Activated CD4-positive, alpha-beta memory T cell treated with anti-CD3 and anti-CD28 coated beads, Interleukin-2, amount 10 ng/mL, durations not matched to agents 7 days and 5 days (primary cell): ENCODE data around the gene SLC25A34. TPM values are rescaled to one million over a fixed set of nuclear protein-coding genes. Genes with fewer than 3 reads are reported as not detected.

Source experiments
- CTCF ChIA-PET: fragments of 350-600 bp; sonication (Branson Sonifier 250); formaldehyde crosslinking; loops from one replicate; lab custom pipeline; 2021; ENCODE audit warnings: antibody characterized with exemption, inconsistent platforms; lab: Charles Lee
- POLR2A ChIA-PET: fragments of 350-600 bp; sonication (Branson Sonifier 250); formaldehyde crosslinking; loops from one replicate; lab custom pipeline; 2021; ENCODE audit warnings: antibody characterized with exemption; lab: Charles Lee
- DNase-seq: peaks from one replicate; pipeline ENCODE4 v3.0.0-alpha.2; 2020
- H3K27ac Mint-ChIP-seq: one replicate; pipeline ENCODE4 v1.8.0; 2021; ENCODE audit warnings: mild to moderate bottlenecking, mixed read lengths
- H3K27me3 Mint-ChIP-seq: one replicate; pipeline ENCODE4 v1.8.0; 2021; ENCODE audit warnings: mixed read lengths
- H3K36me3 Mint-ChIP-seq: one replicate; pipeline ENCODE4 v1.8.0; 2021; ENCODE audit warnings: low read depth, mixed read lengths
- H3K4me1 Mint-ChIP-seq: one replicate; pipeline ENCODE4 v1.8.0; 2021; ENCODE audit warnings: mixed read lengths
- H3K4me3 Mint-ChIP-seq: one replicate; pipeline ENCODE4 v1.8.0; 2021; ENCODE audit warnings: mild to moderate bottlenecking, mixed read lengths
- H3K9me3 Mint-ChIP-seq: one replicate; pipeline ENCODE4 v1.8.0; 2021; ENCODE audit warnings: mixed read lengths
- total RNA-seq, 2 experiments: library from RNA; stranded (reverse); gene quantifications; one replicate each; pipeline ENCODE4 v1.2.3, GENCODE V29; 2021

Gene SLC25A34
- total RNA-seq, 2 experiments from 2014 or later = 1.4 to 1.9 TPM

- Mint-ChIP-seq H3K27me3 (no peaks in the 10 kb centered on the region), H3K27ac (no peak overlapping the region), H3K4me3 (no peak overlapping the region), H3K9me3 (no peaks in the 10 kb centered on the region), H3K36me3 (peaks cover 6% of the 10 kb centered on the region), H3K4me1 (peaks cover 5% of the 10 kb centered on the region)
- CTCF ChIA-PET = interaction anchor here (1.3 kb wide), 1 partner anchor 146 kb away, joined by 3 read pairs; no protein-coding TSS in a partner anchor
- POLR2A ChIA-PET = interaction anchor here (0.6 kb wide), 2 partner anchors 122 to 624 kb away, joined by 3 read pairs; no protein-coding TSS in a partner anchor
- no peak for DNase-seq
These were observed 1.6 kb downstream of the SLC25A34 start for GRCh38 chr1:15737324-15738319.

- Mint-ChIP-seq H3K4me3 (no peak overlapping the region), H3K4me1 (peaks cover 5% of the 10 kb centered on the region), H3K9me3 (no peaks in the 10 kb centered on the region), H3K27ac (no peak overlapping the region), H3K27me3 (no peaks in the 10 kb centered on the region), H3K36me3 (no peaks in the 10 kb centered on the region)
- no peak for DNase-seq
- ChIA-PET CTCF (interaction anchor here (1.3 kb wide), 1 partner anchor 147 kb away, joined by 3 read pairs; no protein-coding TSS in a partner anchor), POLR2A (no interaction called here)
These were observed 2.5 kb downstream of the SLC25A34 start for GRCh38 chr1:15738416-15739113.

GRCh38 chr1:15739259-15739658, 3.2 kb downstream of the SLC25A34 start:
- no peaks in the 10 kb centered on the region for H3K36me3 Mint-ChIP-seq
- CTCF ChIA-PET = no interaction called here
- H3K4me1 Mint-ChIP-seq = peaks cover 5% of the 10 kb centered on the region
- H3K4me3 Mint-ChIP-seq = no peak overlapping the region
- POLR2A ChIA-PET = no interaction called here
- no peak for DNase-seq
- no peak overlapping the region for H3K27ac Mint-ChIP-seq
- H3K27me3 Mint-ChIP-seq = no peaks in the 10 kb centered on the region
- no peaks in the 10 kb centered on the region for H3K9me3 Mint-ChIP-seq

DNA sequence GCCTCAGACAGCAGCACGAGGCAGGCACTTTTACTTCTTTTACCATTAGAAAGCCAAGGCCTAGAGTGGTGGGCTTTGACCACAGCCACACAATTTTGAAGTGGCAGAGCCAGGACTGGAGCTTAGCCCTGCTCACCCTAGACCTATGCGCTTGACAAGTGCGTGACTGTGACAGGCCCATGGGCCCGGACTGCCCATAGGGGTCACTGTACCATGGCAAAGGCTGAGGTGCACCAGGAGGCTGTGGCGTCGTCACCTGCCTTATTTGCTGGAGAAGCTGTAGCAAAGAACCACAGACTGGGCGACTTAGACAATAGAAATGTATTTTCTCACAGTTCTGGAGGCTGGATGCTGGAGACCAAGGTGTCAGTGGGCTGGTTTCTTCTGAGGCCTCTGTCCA, 3.7 kb downstream of the SLC25A34 start:
- ChIA-PET CTCF (interaction anchor here (0.8 kb wide), 1 partner anchor 23 kb away, joined by 4 read pairs; no protein-coding TSS in a partner anchor), POLR2A (interaction anchor here (0.7 kb wide), 1 partner anchor 43 kb away, joined by 3 read pairs; no protein-coding TSS in a partner anchor)
- H3K9me3 Mint-ChIP-seq = no peaks in the 10 kb centered on the region
- no peak overlapping the region for H3K4me3 Mint-ChIP-seq
- no peak for DNase-seq
- no peak overlapping the region for H3K27ac Mint-ChIP-seq
- H3K4me1 Mint-ChIP-seq = peaks cover 5% of the 10 kb centered on the region
- H3K27me3 Mint-ChIP-seq = no peaks in the 10 kb centered on the region
- H3K36me3 Mint-ChIP-seq = no peaks in the 10 kb centered on the region

- CTCF ChIA-PET = interaction anchor here (1.0 to 1.6 kb wide), 4 partner anchors 44 to 176 kb away, joined by 5 to 8 read pairs (median 6); no protein-coding TSS in a partner anchor
- no peaks in the 10 kb centered on the region for H3K27me3 Mint-ChIP-seq
- no peak overlapping the region for H3K27ac Mint-ChIP-seq
- H3K36me3 Mint-ChIP-seq = no peaks in the 10 kb centered on the region
- H3K4me3 Mint-ChIP-seq = no peak overlapping the region
- POLR2A ChIA-PET = no interaction called here
- H3K9me3 Mint-ChIP-seq = no peaks in the 10 kb centered on the region
- peaks cover 5% of the 10 kb centered on the region for H3K4me1 Mint-ChIP-seq
- DNase-seq = peak; percentile 78
These were observed 5.1 kb downstream of the SLC25A34 start for GRCh38 chr1:15740924-15741850.

GRCh38 chr1:15742339-15742801, 6.3 kb downstream of the SLC25A34 start, which contains the start of gene TMEM82:
Gene TMEM82, plus strand, starts transcription at chr1:15742499. Its CDS starts 61 bp downstream, at chr1:15742560.
- no peak within 1 kb of the TSS for H3K27ac Mint-ChIP-seq
- ChIA-PET CTCF (interaction anchor here (0.6 kb wide), 1 partner anchor 418 kb away, joined by 4 read pairs; no protein-coding TSS in a partner anchor), POLR2A (interaction anchor here (0.7 kb wide), 1 partner anchor 273 kb away, joined by 3 read pairs; no protein-coding TSS in a partner anchor)
- peaks cover 5% of the 10 kb centered on the region for H3K4me1 Mint-ChIP-seq
- H3K9me3 Mint-ChIP-seq = no peaks in the 10 kb centered on the region
- no peak for DNase-seq
- no peak within 1 kb of the TSS for H3K4me3 Mint-ChIP-seq
- no peaks in the 10 kb centered on the region for H3K36me3 Mint-ChIP-seq
- no peaks in the 10 kb centered on the region for H3K27me3 Mint-ChIP-seq

GRCh38 chr1:15744122-15744679, 8.1 kb downstream of the SLC25A34 start:
- Mint-ChIP-seq H3K4me3 (no peak overlapping the region), H3K9me3 (no peaks in the 10 kb centered on the region), H3K27ac (no peak overlapping the region), H3K4me1 (peaks cover 5% of the 10 kb centered on the region), H3K36me3 (no peaks in the 10 kb centered on the region), H3K27me3 (no peaks in the 10 kb centered on the region)
- ChIA-PET CTCF (no interaction called here), POLR2A (no interaction called here)
- DNase-seq = no peak

GRCh38 chr1:15747378-15747777, 11.3 kb downstream of the SLC25A34 start:
- H3K4me3 Mint-ChIP-seq = no peak overlapping the region
- POLR2A ChIA-PET = no interaction called here
- no peaks in the 10 kb centered on the region for H3K36me3 Mint-ChIP-seq
- H3K9me3 Mint-ChIP-seq = no peaks in the 10 kb centered on the region
- DNase-seq = no peak
- H3K27ac Mint-ChIP-seq = no peak overlapping the region
- CTCF ChIA-PET = no interaction called here
- H3K27me3 Mint-ChIP-seq = no peaks in the 10 kb centered on the region
- no peaks in the 10 kb centered on the region for H3K4me1 Mint-ChIP-seq

DNA sequence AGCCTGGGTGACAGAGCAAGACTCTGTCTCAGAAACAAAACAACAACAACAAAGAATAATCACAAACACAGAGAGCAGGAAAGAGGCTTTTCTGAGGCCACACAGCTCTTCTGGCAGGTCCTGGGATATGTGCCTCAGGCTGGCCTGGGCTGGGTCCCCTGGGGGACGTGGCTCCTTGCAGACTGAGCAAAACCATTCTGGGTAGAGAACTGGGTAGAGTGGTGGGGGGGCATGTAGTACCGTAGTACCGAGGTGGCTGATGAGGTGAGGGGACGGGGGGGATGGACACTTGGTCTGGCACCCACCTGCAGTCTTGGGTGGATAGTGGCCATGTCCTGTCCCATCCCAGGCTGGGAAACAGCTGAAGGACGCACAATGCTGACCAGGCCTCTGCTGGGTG, 12.2 kb downstream of the SLC25A34 start:
- POLR2A ChIA-PET = no interaction called here
- H3K9me3 Mint-ChIP-seq = no peaks in the 10 kb centered on the region
- CTCF ChIA-PET = no interaction called here
- H3K36me3 Mint-ChIP-seq = no peaks in the 10 kb centered on the region
- H3K4me1 Mint-ChIP-seq = no peaks in the 10 kb centered on the region
- H3K4me3 Mint-ChIP-seq = no peak overlapping the region
- no peaks in the 10 kb centered on the region for H3K27me3 Mint-ChIP-seq
- no peak for DNase-seq
- no peak overlapping the region for H3K27ac Mint-ChIP-seq

DNA sequence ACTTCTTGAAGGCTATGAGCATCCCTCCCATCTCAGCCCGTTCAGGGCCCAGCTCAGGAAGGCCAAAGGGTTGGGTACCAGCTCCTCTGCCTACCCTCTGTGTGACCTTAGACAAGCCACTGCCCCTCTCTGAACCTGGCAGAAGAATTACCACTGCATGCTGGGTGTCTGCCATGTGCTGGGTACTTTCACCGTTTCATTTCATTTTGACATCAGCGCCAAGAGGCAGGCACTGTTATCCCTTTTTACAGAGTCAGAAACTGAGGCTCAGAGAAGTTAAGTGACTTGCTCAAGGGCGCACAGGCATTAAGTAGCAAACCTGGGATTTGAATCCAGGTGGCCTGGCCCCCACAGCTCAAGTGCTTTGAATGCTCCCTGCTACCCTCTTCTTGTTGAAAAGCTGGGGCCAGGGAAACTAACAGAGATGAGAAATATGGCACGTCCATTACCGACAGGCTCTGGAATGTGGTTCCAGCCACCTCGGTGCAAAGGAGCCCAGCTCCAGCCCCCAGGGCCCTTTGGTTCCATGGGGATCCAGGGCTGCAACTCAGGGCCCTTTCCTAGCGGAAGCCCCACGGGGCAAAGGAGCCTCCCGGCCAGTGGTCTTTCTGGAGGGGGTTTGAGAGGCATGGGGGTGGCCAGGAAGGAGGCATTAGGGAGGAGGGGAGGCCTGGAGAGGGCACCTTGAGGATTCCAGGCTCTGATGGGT, 12.8 kb downstream of the SLC25A34 start:
- POLR2A ChIA-PET = no interaction called here
- CTCF ChIA-PET = no interaction called here
- no peaks in the 10 kb centered on the region for H3K36me3 Mint-ChIP-seq
- no peaks in the 10 kb centered on the region for H3K4me1 Mint-ChIP-seq
- H3K9me3 Mint-ChIP-seq = no peaks in the 10 kb centered on the region
- no peak for DNase-seq
- no peak overlapping the region for H3K27ac Mint-ChIP-seq
- H3K27me3 Mint-ChIP-seq = peaks cover 2% of the 10 kb centered on the region
- H3K4me3 Mint-ChIP-seq = no peak overlapping the region

- H3K4me1 Mint-ChIP-seq = no peaks in the 10 kb centered on the region
- H3K9me3 Mint-ChIP-seq = no peaks in the 10 kb centered on the region
- H3K27me3 Mint-ChIP-seq = peaks cover 2% of the 10 kb centered on the region
- POLR2A ChIA-PET = no interaction called here
- no peak overlapping the region for H3K27ac Mint-ChIP-seq
- CTCF ChIA-PET = no interaction called here
- no peak overlapping the region for H3K4me3 Mint-ChIP-seq
- H3K36me3 Mint-ChIP-seq = no peaks in the 10 kb centered on the region
- no peak for DNase-seq
These were observed 13.6 kb downstream of the SLC25A34 start for GRCh38 chr1:15749399-15750291.
